ENCODE results near the gene GP9.

- TF ChIP-seq CTCF (IDR thresholded peaks at IDR 0.05): no peak
- no peak for TF ChIP-seq POLR2A (IDR thresholded peaks at IDR 0.05)
- no peak for TF ChIP-seq POLR2AphosphoS5 (IDR thresholded peaks at IDR 0.05)
Measured at GRCh38 chr3:129040579-129041300, 19.8 kb upstream of the GP9 start.

Measured in suprapubic skin (tissue), 4 donors.